Lower leg skin (tissue), 4 donors: Measurements from ENCODE around the gene DNAH11. TPM values are rescaled to one million over a fixed set of nuclear protein-coding genes. Genes with fewer than 3 reads are reported as not detected.
"Not testable (repeated sequence)": the region's sequence is repeated elsewhere in the genome, so short reads cannot be mapped to it uniquely, and the experiment has no call there.

ENCODE experiments used
- DNase-seq, 2 donors: peaks; one replicate each; pipeline ENCODE4 v3.0.0-alpha.2; 2019; ENCODE audit warnings: low spot score in 2 of 2
- H3K4me3 ChIP-seq: fragments of 200-600 bp; sonication (generic); 2 replicates; pipeline ENCODE4 v1.5.1; 2017; ENCODE audit warnings: mild to moderate bottlenecking, low read depth; ENCODE audit not compliant: poor library complexity, severe bottlenecking
- CTCF ChIP-seq, 3 donors: fragments of 450-650 bp; IDR thresholded peaks; one replicate each; pipeline ENCODE4 v1.5.1; 2016; ENCODE audit warnings: antibody characterized with exemption in 3 of 3, mild to moderate bottlenecking in 3 of 3, moderate library complexity in 2 of 3
- POLR2A ChIP-seq, 2 donors: fragments of 450-650 bp; IDR thresholded peaks; one replicate each; pipeline ENCODE4 v1.6.1; 2016 to 2017; ENCODE audit warnings: antibody characterized with exemption in 2 of 2, mild to moderate bottlenecking in 1 of 2, moderate library complexity in 1 of 2
- WGBS, 2 donors: methylation state at CpG; one replicate each; pipeline ENCODE4 v1.1.5; 2018; 5-methylcytosine and 5-hydroxymethylcytosine counted together
- intact Hi-C: fragments of 100-400 bp; cut with DNase I; formaldehyde crosslinking; loops from one replicate; pipeline ENCODE4 v1.15.0; 2023; ENCODE audit warnings: low total_unique reads
- total RNA-seq, 4 donors: library from RNA; depleted of rRNA; stranded (reverse); fragments of >200 nt; gene quantifications; one replicate each; pipeline ENCODE4 v1.1.0, GENCODE V29; 2016

Gene DNAH11
- total RNA-seq, 4 donors from 2014 or later, result 0.88 to 10.0 (median 4.1) TPM

GRCh38 chr7:21507627-21508343 lies 35.1 kb upstream of the DNAH11 start:
- no peak overlapping the region for H3K4me3 ChIP-seq
- DNase-seq, result no peak
- intact Hi-C loops, result no loop called here
- 91 to 96% methylated on average over 8 of the region's 8 CpGs for WGBS, 2 donors
- no peak for TF ChIP-seq CTCF (IDR thresholded peaks at IDR 0.05)
- no peak for TF ChIP-seq POLR2A (IDR thresholded peaks at IDR 0.05)

- 95 to 98% methylated on average over 3 of the region's 3 CpGs for WGBS, 2 donors
- TF ChIP-seq CTCF (IDR thresholded peaks at IDR 0.05) (no peak), POLR2A (IDR thresholded peaks at IDR 0.05) (no peak)
Measured at GRCh38 chr7:21508538-21508937, 34.3 kb upstream of the DNAH11 start.

GRCh38 chr7:21514062-21514461 lies 28.8 kb upstream of the DNAH11 start:
- intact Hi-C loops, result no loop called here
- DNase-seq, result no peak
- no peak overlapping the region for H3K4me3 ChIP-seq
- no peak for TF ChIP-seq CTCF (IDR thresholded peaks at IDR 0.05)
- TF ChIP-seq POLR2A (IDR thresholded peaks at IDR 0.05), result no peak

More at GRCh38 chr7:21508538-21508937, 34.3 kb upstream of the DNAH11 start:
- no peak overlapping the region for H3K4me3 ChIP-seq
- intact Hi-C loops, result no loop called here
- DNase-seq, result no peak

GRCh38 chr7:21524680-21525079 lies 18.2 kb upstream of the DNAH11 start:
- intact Hi-C loops, result no loop called here
- TF ChIP-seq POLR2A (IDR thresholded peaks at IDR 0.05) (no peak), CTCF (IDR thresholded peaks at IDR 0.05) (no peak)
- WGBS, 2 donors, result 88 to 96% methylated on average over 1 of the region's 1 CpG
- no peak overlapping the region for H3K4me3 ChIP-seq
- no peak for DNase-seq

- intact Hi-C loops, result no loop called here
- DNase-seq, result no peak
- no peak overlapping the region for H3K4me3 ChIP-seq
- TF ChIP-seq CTCF (IDR thresholded peaks at IDR 0.05), result no peak
- TF ChIP-seq POLR2A (IDR thresholded peaks at IDR 0.05), result no peak
Measured at GRCh38 chr7:21526007-21526406, 16.8 kb upstream of the DNAH11 start.

GRCh38 chr7:21526448-21526847 lies 16.4 kb upstream of the DNAH11 start:
- no peak for DNase-seq
- no peak for TF ChIP-seq CTCF (IDR thresholded peaks at IDR 0.05)
- no peak for TF ChIP-seq POLR2A (IDR thresholded peaks at IDR 0.05)
- H3K4me3 ChIP-seq, result no peak overlapping the region
- intact Hi-C loops, result no loop called here
- whole genome bisulfite sequencing, 2 donors, result 96 to 100% methylated on average over 3 of the region's 3 CpGs

- H3K4me3 ChIP-seq, DNase-seq: not testable (repeated sequence)
- intact Hi-C loops, result loop anchor here (5.0 kb wide), 1 partner anchor 800 kb away; no protein-coding TSS in a partner anchor
- 41 to 93% methylated on average over 1 of the region's 1 CpG for WGBS, 2 donors
Measured at GRCh38 chr7:21532485-21532884, 10.4 kb upstream of the DNAH11 start.

- DNase-seq, H3K4me3 ChIP-seq: not testable (repeated sequence)
- intact Hi-C loops, result loop anchor here (5.0 kb wide), 1 partner anchor 799 kb away; no protein-coding TSS in a partner anchor
Measured at GRCh38 chr7:21533646-21534045, 9.2 kb upstream of the DNAH11 start.
